Mucosa of stomach (tissue), 1 donor: ENCODE data around the gene SRRT.

Experiments
- H3K27me3 ChIP-seq: one replicate; pipeline ENCODE4 v1.7.0; 2013; ENCODE audit warnings: mild to moderate bottlenecking, low read length; ENCODE audit not compliant: control insufficient read depth, insufficient read depth
- H3K36me3 ChIP-seq: one replicate; pipeline ENCODE4 v1.7.0; 2013; ENCODE audit warnings: low read length; ENCODE audit not compliant: control insufficient read depth, insufficient read depth
- H3K4me1 ChIP-seq: one replicate; pipeline ENCODE4 v1.7.0; 2013; ENCODE audit warnings: mild to moderate bottlenecking, low read length; ENCODE audit not compliant: control insufficient read depth, insufficient read depth
- H3K4me3 ChIP-seq: one replicate; pipeline ENCODE4 v1.7.0; 2013; ENCODE audit warnings: low read length
- H3K9ac ChIP-seq: one replicate; pipeline ENCODE4 v1.7.0; 2013; ENCODE audit warnings: mild to moderate bottlenecking, low read length, moderate library complexity
- H3K9me3 ChIP-seq: one replicate; pipeline ENCODE4 v1.7.0; 2013; ENCODE audit warnings: mild to moderate bottlenecking, low read length, moderate library complexity; ENCODE audit not compliant: control insufficient read depth
- donor health status: Pancreatic carcinoma.

Gene SRRT

GRCh38 chr7:100874300-100874576 is 665 bp upstream of the SRRT start:
- Histone ChIP-seq H3K9me3 (no peaks in the 10 kb centered on the region), H3K9ac (peak overlapping the region; percentile 96), H3K4me1 (peaks cover 26% of the 10 kb centered on the region), H3K36me3 (no peaks in the 10 kb centered on the region), H3K4me3 (peak overlapping the region; percentile 97), H3K27me3 (no peaks in the 10 kb centered on the region)

GRCh38 chr7:100875356-100875751 is 451 bp downstream of the SRRT start:
- peaks cover 30% of the 10 kb centered on the region for H3K4me1 ChIP-seq
- peak overlapping the region; percentile 97 for H3K4me3 ChIP-seq
- H3K9ac ChIP-seq: peak overlapping the region; percentile 96
- H3K36me3 ChIP-seq: no peaks in the 10 kb centered on the region
- no peaks in the 10 kb centered on the region for H3K9me3 ChIP-seq
- H3K27me3 ChIP-seq: no peaks in the 10 kb centered on the region

GRCh38 chr7:100878013-100878412 is 3.1 kb downstream of the SRRT start:
- Histone ChIP-seq H3K4me1 (peaks cover 30% of the 10 kb centered on the region), H3K9me3 (no peaks in the 10 kb centered on the region), H3K27me3 (no peaks in the 10 kb centered on the region)

GRCh38 chr7:100878685-100879084 is 3.8 kb downstream of the SRRT start:
- no peak overlapping the region for H3K4me3 ChIP-seq
- peak overlapping the region; percentile 39 for H3K9ac ChIP-seq
- H3K36me3 ChIP-seq: peaks cover under 1% of the 10 kb centered on the region
- H3K27me3 ChIP-seq: no peaks in the 10 kb centered on the region
- peaks cover 30% of the 10 kb centered on the region for H3K4me1 ChIP-seq
- no peaks in the 10 kb centered on the region for H3K9me3 ChIP-seq

More at GRCh38 chr7:100878013-100878412, 3.1 kb downstream of the SRRT start:
- Histone ChIP-seq H3K4me3 (no peak overlapping the region), H3K9ac (peak overlapping the region; percentile 39), H3K36me3 (no peaks in the 10 kb centered on the region)

- Histone ChIP-seq H3K36me3 (peaks cover 4% of the 10 kb centered on the region), H3K4me3 (no peak overlapping the region), H3K4me1 (peaks cover 23% of the 10 kb centered on the region), H3K9me3 (no peaks in the 10 kb centered on the region), H3K9ac (peak overlapping the region; percentile 34), H3K27me3 (no peaks in the 10 kb centered on the region)
Observed at GRCh38 chr7:100879685-100880261, 4.9 kb downstream of the SRRT start.

- peaks cover 4% of the 10 kb centered on the region for H3K36me3 ChIP-seq
- H3K9ac ChIP-seq: no peak overlapping the region
- no peaks in the 10 kb centered on the region for H3K9me3 ChIP-seq
- no peak overlapping the region for H3K4me3 ChIP-seq
- peaks cover 23% of the 10 kb centered on the region for H3K4me1 ChIP-seq
- H3K27me3 ChIP-seq: no peaks in the 10 kb centered on the region
Observed at GRCh38 chr7:100880645-100881044, 5.7 kb downstream of the SRRT start.

- Histone ChIP-seq H3K36me3 (peaks cover 8% of the 10 kb centered on the region), H3K9ac (no peak overlapping the region), H3K4me1 (peaks cover 18% of the 10 kb centered on the region), H3K9me3 (no peaks in the 10 kb centered on the region), H3K27me3 (no peaks in the 10 kb centered on the region), H3K4me3 (no peak overlapping the region)
Observed at GRCh38 chr7:100881136-100881535, 6.2 kb downstream of the SRRT start.

GRCh38 chr7:100882201-100882600 is 7.3 kb downstream of the SRRT start:
- peaks cover 14% of the 10 kb centered on the region for H3K36me3 ChIP-seq
- peaks cover 13% of the 10 kb centered on the region for H3K4me1 ChIP-seq

GRCh38 chr7:100882785-100883526 is 8.1 kb downstream of the SRRT start:
- Histone ChIP-seq H3K4me1 (peaks cover 19% of the 10 kb centered on the region), H3K4me3 (no peak overlapping the region), H3K36me3 (peaks cover 17% of the 10 kb centered on the region), H3K9ac (no peak overlapping the region), H3K27me3 (no peaks in the 10 kb centered on the region), H3K9me3 (no peaks in the 10 kb centered on the region)

More at GRCh38 chr7:100882201-100882600, 7.3 kb downstream of the SRRT start:
- no peak overlapping the region for H3K4me3 ChIP-seq
- no peaks in the 10 kb centered on the region for H3K27me3 ChIP-seq
- no peaks in the 10 kb centered on the region for H3K9me3 ChIP-seq
- no peak overlapping the region for H3K9ac ChIP-seq

GRCh38 chr7:100884736-100885439 is 10.0 kb downstream of the SRRT start:
- no peak overlapping the region for H3K9ac ChIP-seq
- peaks cover 23% of the 10 kb centered on the region for H3K4me1 ChIP-seq
- no peak overlapping the region for H3K4me3 ChIP-seq
- H3K36me3 ChIP-seq: peaks cover 17% of the 10 kb centered on the region
- no peaks in the 10 kb centered on the region for H3K27me3 ChIP-seq
- no peaks in the 10 kb centered on the region for H3K9me3 ChIP-seq

GRCh38 chr7:100885440-100886141 is 10.7 kb downstream of the SRRT start:
- peaks cover 28% of the 10 kb centered on the region for H3K4me1 ChIP-seq
- no peaks in the 10 kb centered on the region for H3K9me3 ChIP-seq
- peaks cover 17% of the 10 kb centered on the region for H3K36me3 ChIP-seq
- no peak overlapping the region for H3K4me3 ChIP-seq
- no peak overlapping the region for H3K9ac ChIP-seq
- H3K27me3 ChIP-seq: no peaks in the 10 kb centered on the region
